NCI-H460 (cell line): ENCODE data around the gene SLC30A2. TPM values are rescaled to one million over a fixed set of nuclear protein-coding genes. Genes with fewer than 3 reads are reported as not detected.

Source experiments
- DNase-seq: peaks from one replicate; pipeline ENCODE4 v3.0.0-alpha.2; 2016; ENCODE audit warnings: low read depth; ENCODE audit errors: extremely low read depth
- total RNA-seq: library from RNA; depleted of rRNA; stranded (reverse); fragments of >200 nt; shearing (Covaris generic); gene quantifications from 2 replicates; pipeline ENCODE4 v1.2.3, GENCODE V29; 2014

SLC30A2 gene
- total RNA-seq, 1 experiment from 2014 or later, result not detected

DNA sequence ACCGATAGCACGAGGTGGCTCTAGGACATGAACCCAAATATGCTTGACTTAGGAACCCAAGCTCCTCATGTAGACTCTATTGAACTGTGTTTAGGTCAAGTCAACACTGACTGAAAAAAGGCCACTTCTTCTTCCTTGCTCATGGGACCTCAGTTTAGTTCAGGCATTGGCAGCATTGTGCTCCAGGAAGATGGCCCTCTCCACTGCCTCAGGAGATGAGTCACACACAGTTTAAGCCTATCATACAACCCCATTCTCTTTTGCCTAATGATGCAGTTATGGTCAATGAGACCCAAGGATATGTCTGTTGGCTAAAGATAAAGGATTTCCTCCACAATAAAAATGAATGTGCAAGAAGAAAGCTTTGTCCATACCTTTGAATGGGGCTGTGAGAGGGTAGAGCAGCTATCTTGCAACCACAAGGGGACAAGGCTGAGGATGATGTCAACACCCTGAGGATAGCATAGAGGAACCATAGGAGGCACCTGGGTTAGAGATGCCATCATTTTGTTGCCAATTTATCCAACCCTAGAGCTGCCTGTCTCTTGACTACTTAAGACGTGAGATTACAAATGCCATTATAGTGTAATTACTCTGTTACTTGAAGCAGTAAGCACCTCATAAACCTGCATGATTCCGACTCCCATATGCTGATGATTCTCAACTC lies 24.5 kb upstream of the SLC30A2 start:
- DNase-seq, result no peak

GRCh38 chr1:26069941-26070295 lies 24.0 kb upstream of the SLC30A2 start:
- no peak for DNase-seq

DNA sequence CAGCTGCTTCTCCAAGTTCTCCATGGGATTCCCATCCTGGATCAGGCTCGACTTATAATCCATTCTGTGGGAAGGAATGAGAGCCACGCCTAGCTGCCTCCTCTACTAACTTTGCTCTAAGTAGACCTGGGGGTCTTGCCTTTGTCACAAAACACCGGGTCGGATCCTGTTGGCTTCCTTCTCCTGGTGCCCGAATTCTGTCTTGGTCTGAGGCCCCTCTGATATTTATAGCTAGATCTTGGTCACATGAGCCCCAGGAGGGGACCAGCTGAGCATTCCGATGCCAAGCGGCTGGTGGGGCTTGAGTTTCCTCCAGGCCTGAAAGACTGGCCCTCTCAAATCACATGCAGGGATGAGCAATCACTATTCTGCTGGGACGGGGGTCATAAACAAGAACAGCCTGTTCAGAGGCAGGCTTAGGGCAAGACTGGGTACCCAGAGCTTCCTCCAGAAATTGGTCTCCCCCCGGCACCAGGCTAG lies 21.6 kb upstream of the SLC30A2 start, which contains the start of gene TRIM63:
Gene TRIM63 (minus strand): TSS at position 199 of the 480 bp plus-strand sequence. CDS start 136 bp downstream, at position 63.
- no peak for DNase-seq

- DNase-seq, result no peak
Measured at GRCh38 chr1:26066857-26067256, 20.9 kb upstream of the SLC30A2 start.

- DNase-seq, result no peak
Measured at GRCh38 chr1:26066160-26066559, 20.2 kb upstream of the SLC30A2 start.

GRCh38 chr1:26064553-26064952 lies 18.6 kb upstream of the SLC30A2 start:
- no peak for DNase-seq

DNA sequence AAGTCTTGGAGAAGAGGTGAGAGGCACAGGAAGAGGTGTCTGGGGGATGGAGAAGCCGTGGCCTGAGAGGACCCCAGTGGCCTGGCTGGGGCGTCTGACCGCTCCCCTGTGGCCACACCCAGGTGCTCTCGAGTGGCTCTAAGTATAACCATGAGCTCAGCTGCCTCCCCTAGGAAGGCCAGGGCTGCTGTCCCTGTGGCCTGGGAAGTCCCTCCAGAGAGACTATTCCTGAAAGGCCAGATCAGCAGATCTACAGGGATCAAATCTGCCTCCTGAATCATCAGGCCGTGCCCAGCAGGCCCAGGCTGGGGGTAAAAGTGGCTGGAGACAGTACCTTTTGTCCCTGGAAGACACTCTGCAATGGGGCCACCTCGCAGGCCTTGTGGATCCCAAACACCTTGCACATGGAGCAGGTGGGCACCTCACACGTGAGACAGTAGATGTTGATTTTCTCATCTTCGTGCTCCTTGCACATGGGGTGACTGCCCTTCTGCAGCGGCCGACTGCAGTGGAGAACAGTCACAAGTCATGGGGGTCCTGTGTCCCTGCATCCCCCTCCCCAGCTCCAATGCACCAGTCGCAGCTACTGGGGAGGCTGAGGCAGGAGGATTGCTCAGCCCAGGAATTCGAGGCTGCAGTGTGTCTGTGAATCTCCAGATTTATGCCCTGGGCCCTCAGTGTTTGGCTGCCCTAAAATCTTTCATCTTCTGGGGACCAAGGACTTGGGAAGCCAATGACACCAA lies 15.1 kb upstream of the SLC30A2 start:
- no peak for DNase-seq

- no peak for DNase-seq
Measured at GRCh38 chr1:26059906-26060305, 14.0 kb upstream of the SLC30A2 start.

GRCh38 chr1:26058052-26058595 lies 12.2 kb upstream of the SLC30A2 start:
- DNase-seq, result no peak

- no peak for DNase-seq
Measured at GRCh38 chr1:26057189-26057588, 11.3 kb upstream of the SLC30A2 start.

- DNase-seq, result no peak
Measured at GRCh38 chr1:26055041-26055440, 9.1 kb upstream of the SLC30A2 start.

DNA sequence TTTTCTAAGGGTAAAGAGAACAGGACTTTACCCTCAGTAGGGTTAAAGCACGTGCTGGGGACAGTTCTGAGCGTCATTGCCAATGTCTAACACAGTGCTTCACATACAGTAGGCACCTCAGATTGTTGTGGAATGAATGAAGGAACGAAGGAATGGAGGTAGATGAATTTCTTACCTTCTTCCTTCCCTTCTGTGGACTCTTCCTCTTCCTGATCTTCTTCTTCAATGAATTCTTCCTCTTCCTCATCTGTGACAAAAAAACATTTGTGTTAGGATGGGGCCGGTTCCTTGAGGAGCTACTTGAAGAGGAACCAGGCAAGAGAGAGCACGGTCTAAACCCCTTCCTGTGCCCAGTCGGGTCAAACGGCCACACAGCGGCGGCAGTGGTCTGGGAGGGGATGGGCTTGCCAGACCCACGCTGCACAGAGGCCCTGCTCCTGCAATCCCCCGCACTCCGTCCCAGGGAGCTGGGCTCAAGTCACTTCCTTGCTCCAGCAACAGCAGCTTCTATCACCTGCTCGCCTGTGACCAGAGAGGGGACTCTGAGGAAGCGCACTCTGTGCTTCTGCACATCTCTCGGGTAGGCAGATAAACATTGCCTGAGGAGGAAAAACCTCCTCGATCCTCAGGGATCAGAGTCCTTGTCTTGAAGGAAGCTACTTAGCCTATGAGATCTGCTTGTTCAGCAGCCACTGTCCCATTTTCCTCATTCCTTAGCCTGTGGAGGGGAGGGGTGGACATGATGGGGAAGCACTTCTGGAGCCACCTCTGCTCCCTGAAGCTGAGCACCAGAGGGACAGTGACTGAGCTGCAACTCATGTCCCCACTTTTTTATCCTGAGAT lies 8.0 kb upstream of the SLC30A2 start:
- no peak for DNase-seq

GRCh38 chr1:26050248-26050640 lies 4.3 kb upstream of the SLC30A2 start:
- no peak for DNase-seq

DNA sequence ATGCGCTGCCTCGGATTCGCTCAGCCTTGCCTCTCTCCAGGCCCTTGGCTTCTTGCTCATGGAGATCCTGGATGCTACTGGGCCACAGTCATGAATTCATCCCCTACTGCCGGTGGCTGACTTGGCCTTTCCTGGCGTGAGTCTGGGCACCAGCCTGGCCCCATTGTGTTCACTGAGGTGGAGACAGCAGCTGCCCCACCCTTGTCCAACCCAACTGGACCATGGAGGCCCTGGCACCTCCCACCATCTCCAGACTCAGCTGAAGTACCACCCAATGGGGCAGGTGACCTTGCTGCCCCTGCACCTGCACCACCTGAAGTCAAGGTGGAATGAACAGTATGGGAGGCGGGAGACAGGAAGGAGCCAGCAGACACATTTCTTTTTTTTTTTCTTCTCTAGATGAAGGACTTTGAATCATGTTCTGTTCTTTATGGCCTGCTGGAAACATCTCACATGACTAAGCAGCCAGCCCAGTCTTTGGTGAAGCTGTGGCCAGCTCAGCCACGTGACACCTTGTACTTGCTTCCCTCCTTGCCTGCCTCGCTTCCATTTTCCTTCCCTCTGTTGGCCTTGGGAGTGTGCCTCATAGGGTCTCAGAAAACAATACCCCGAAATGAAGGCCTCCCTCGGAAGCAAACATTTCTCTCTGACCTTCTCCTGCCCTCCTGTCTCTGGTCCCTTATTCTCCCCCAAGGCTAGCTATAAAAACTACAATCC lies 3.8 kb upstream of the SLC30A2 start:
- DNase-seq, result no peak

GRCh38 chr1:26047278-26047874 lies 1.5 kb upstream of the SLC30A2 start:
- no peak for DNase-seq

- DNase-seq, result no peak
Measured at GRCh38 chr1:26046246-26047095, 553 bp upstream of the SLC30A2 start.

DNA sequence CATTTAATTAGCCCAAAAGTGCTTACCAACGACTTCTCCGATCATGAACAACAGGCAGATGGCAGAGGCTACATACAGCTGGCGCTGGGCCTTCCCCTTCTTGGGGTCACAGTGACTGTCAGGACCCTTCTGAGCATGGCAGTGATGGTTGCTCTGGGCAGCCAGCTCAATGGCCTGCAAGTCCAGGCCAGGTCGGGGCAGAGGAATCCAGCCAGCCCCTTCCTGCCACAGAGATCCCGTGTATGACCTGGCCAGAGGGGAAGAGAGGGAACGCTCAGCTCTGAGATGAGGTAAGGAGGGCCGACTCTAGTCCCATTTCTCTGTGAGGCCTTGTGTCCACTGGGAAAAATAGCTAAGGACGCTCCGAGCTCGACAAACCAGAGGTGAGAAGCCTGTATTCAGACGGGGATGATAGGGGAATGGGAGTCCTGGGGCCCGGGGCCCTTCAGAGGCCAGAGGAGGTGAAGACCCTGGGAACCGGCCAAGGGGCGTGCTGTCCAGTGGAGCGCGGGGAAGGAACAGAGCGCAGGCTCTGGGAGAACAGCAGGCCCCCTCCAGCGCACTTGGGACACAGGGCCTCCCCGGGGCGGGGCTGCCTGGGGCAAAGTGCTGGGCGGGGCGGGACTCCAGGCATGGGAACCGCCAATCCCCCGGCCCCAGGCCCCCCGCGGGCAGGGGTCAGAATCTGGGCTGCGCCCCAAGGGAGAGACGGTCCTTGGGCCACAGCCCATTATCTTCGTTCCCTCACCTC lies 772 bp downstream of the SLC30A2 start:
- DNase-seq, result no peak

DNA sequence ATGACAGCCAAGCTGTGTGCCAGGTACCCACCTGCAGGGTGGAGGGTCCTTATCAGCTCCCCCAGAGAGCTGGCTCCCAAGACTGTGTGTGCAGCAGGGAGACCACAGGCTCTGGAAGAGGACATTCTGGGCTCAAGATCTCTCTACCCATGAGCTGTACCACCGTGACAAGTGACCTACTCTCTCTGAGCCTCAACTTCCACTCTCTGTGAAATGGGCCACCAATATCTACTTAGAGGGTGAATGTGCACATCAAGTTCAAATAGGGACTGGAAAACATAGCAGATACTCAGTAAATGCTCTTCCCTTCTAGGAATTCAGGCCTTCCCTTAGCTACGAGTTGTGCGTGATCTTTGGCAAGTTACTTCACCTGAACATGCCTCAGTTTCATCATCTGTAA lies 1.5 kb downstream of the SLC30A2 start:
- no peak for DNase-seq
